ENCODE data around the gene UQCRQ. TPM values are rescaled to one million over a fixed set of nuclear protein-coding genes. Genes with fewer than 3 reads are reported as not detected.
A peak's percentile ranks its signal among the peaks of the same experiment; 100 is the strongest.

UQCRQ gene
- polyA plus RNA-seq (2013, experiment 1 of 2): 284 TPM
- 263 TPM for polyA plus RNA-seq (2013, experiment 2 of 2)

DNA sequence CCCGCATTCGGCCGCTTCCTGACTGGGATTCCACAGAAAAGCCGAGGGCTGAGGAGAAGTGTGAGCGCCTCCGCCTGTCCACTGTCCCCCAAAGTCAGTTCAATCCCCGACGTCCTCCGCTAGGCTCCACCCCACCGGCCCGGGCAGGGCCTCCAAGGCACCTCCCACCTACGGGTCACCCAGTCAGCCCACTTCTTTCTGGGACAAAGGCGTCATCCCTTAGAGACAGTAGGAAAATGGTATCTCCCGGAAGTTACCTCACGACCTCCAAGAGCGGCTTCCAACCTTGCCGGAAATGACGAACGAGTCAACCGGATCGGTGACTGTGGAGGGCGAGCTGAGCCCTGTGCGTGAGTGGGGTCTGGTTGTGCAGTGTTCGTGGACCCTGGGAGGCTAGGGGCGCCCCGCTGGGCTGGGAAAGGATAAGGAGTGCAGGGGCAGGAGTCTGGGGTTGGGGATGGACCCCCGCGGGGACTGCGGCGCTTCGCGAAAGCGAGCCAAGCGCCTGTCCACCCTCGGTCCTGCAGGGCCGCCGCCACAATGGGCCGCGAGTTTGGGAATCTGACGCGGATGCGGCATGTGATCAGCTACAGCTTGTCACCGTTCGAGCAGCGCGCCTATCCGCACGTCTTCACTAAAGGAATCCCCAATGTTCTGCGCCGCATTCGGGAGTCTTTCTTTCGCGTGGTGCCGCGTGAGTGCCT lies at the start of gene UQCRQ, which contains the start of gene GDF9:
Gene UQCRQ, plus strand, starts transcription at position 301 of the 704 bp plus-strand sequence. Its CDS starts 240 bp downstream, at position 541.
Gene GDF9, minus strand, starts transcription at position 128 of the 704 bp plus-strand sequence. CDS start 1,936 bp downstream, outside the sequence.
- Histone ChIP-seq H3K27ac (ENCODE audit: low read depth, low read length) (peak within 1 kb of the TSS; percentile 87), H3K9ac (ENCODE audit: low read depth, low read length) (peak within 1 kb of the TSS; percentile 92), H3K9me3 (ENCODE audit: insufficient read depth, low read depth, low read length) (no peaks in the 10 kb centered on the region), H3K36me3 (ENCODE audit: insufficient read depth, low read length) (peaks cover 26% of the 10 kb centered on the region), H3K4me1 (ENCODE audit: insufficient read depth, low read length) (peaks cover 9% of the 10 kb centered on the region; the same call in 1 of the 2 replicates), H3K4me3 (ENCODE audit: low read length) (peak within 1 kb of the TSS; percentile 90), H3K27me3 (ENCODE audit: insufficient read depth, low read length) (no peaks in the 10 kb centered on the region; the same call in 1 of the 2 replicates)
- WGBS: under 1% methylated on average over 55 of the region's 55 CpGs

DNA sequence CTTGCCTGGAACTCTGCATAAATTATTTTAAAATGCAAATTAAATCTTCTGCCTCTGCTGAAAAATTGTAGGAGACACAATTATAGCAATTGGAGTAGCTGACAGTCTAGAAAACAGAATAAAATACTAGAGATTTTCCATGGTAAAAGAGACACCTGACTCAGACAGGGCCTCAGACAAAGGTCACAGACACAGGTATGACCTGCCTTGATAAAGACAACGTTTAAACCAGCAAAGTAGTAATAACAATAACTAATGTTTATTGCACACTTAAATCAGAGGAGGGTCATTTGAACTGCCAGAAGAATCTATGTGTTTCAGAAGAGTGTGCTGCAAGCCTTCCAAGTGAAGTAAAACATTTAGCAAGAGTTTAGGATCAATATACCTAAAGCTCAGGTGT lies 49.4 kb upstream of the UQCRQ start:
- H3K9ac ChIP-seq (ENCODE audit: low read depth, low read length): no peak overlapping the region
- H3K27ac ChIP-seq (ENCODE audit: low read depth, low read length): no peak overlapping the region
- peaks cover 72% of the 10 kb centered on the region for H3K27me3 ChIP-seq (ENCODE audit: insufficient read depth, low read length)
- no CpG with 5 or more reads among the region's 1 CpG for WGBS
- H3K36me3 ChIP-seq (ENCODE audit: insufficient read depth, low read length): no peaks in the 10 kb centered on the region
- H3K4me1 ChIP-seq (ENCODE audit: insufficient read depth, low read length): 0 out of 2 replicates have a peak, but pooled peaks cover 8% of the 10 kb centered on the region
- H3K9me3 ChIP-seq (ENCODE audit: insufficient read depth, low read depth, low read length): no peaks in the 10 kb centered on the region
- H3K4me3 ChIP-seq (ENCODE audit: low read length): no peak overlapping the region

DNA sequence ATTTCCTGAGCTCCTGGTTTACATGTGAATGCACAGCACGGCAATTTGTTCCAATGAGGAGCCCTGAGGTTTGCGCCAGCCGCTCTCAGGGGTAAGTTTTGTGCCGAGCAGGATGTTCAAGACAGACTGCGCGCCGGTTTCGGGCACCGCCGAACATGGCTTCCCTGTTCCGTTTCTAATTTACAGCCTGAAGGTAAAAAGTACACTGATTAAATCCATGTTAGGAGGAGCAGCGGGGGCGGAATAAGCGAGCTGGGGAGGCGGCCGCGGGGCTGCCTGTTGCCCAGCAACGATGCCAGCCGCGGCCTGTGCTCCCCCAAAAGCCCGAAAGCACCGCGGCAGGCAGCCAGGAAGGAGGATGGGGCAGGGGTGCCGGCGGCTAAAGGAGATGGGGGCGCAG lies 47.0 kb upstream of the UQCRQ start:
- H3K4me1 ChIP-seq (ENCODE audit: insufficient read depth, low read length): no peaks in the 10 kb centered on the region
- 92% methylated on average over 26 of the region's 26 CpGs for WGBS
- H3K9me3 ChIP-seq (ENCODE audit: insufficient read depth, low read depth, low read length): no peaks in the 10 kb centered on the region
- no peak overlapping the region for H3K27ac ChIP-seq (ENCODE audit: low read depth, low read length)
- H3K9ac ChIP-seq (ENCODE audit: low read depth, low read length): no peak overlapping the region
- no peak overlapping the region for H3K4me3 ChIP-seq (ENCODE audit: low read length)
- peaks cover 61% of the 10 kb centered on the region for H3K27me3 ChIP-seq (ENCODE audit: insufficient read depth, low read length)
- no peaks in the 10 kb centered on the region for H3K36me3 ChIP-seq (ENCODE audit: insufficient read depth, low read length)

DNA sequence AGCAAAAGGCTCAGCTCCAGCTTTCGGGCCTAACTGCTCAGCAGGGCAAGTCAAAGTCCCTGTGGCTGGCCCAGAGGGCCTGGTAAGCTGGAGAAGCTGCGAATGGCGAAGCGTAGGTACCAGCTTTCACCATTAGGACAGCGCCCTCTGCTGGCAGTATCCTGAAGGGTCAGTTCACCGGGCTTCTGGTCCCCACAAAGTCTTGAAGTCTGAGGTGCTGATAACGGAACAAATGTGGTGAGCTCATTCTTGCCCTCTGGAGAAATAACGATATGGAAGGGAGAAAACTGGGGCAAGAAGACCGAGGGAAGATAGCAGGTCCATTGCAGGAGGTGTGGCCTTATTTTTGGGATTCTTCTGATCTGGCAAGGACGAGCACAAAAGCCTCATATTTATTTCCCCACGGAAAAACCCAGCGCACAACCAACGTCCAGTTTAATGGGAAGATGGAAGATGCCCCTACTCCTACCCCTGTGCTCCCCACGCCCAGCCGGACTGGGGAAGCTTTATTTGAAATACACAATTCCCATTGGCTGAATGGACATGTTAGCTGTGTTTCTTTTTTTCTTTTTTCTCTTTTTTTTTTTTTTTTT lies 46.2 kb upstream of the UQCRQ start:
- Histone ChIP-seq H3K4me3 (ENCODE audit: low read length) (no peak overlapping the region), H3K4me1 (ENCODE audit: insufficient read depth, low read length) (no peaks in the 10 kb centered on the region), H3K9ac (ENCODE audit: low read depth, low read length) (no peak overlapping the region), H3K9me3 (ENCODE audit: insufficient read depth, low read depth, low read length) (no peaks in the 10 kb centered on the region), H3K27me3 (ENCODE audit: insufficient read depth, low read length) (peaks cover 61% of the 10 kb centered on the region), H3K36me3 (ENCODE audit: insufficient read depth, low read length) (no peaks in the 10 kb centered on the region), H3K27ac (ENCODE audit: low read depth, low read length) (no peak overlapping the region)
- 36% methylated on average over 13 of the region's 15 CpGs for WGBS

DNA sequence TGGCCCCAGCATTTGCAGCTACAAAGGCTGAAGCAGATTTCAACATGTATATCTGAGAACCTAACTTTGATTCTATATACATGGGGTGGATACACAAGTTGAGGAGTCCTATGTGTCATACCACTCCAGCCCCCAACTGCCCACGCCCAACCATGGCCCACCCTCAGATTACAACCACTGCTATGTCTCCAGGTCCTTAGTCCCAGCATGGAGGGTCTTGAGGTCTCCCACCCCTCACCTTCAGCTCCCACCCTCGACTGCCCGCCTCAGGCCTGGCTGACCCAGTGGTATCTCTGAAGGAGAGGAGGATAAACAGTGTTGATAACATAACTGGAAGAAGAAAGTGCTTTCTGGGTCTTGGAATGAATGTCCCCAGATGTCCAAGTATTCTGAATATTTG lies 45.1 kb upstream of the UQCRQ start:
- H3K4me3 ChIP-seq (ENCODE audit: low read length): no peak overlapping the region
- no peak overlapping the region for H3K27ac ChIP-seq (ENCODE audit: low read depth, low read length)

DNA sequence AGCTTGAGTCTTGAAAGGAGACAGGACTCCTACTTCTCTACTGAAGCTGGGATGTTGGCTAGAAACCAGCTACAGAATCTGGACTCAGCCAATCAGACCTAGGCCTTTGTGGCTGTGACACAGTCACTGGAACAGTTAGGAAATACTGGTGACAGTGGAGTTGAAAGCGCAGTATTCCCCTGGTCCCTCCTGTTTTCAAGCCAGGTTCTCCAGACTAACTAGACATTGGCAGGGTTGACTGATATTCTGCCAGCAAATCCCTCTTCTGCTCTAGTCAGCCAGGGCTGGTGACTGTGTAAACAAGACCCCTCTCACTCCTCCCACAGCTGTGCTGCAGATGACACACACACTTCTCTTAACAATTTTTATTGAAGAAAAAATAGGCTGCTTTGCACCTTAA lies 44.7 kb upstream of the UQCRQ start:
- WGBS: 100% methylated on average over 1 of the region's 1 CpG
- Histone ChIP-seq H3K9ac (ENCODE audit: low read depth, low read length) (no peak overlapping the region), H3K27me3 (ENCODE audit: insufficient read depth, low read length) (peaks cover 61% of the 10 kb centered on the region), H3K36me3 (ENCODE audit: insufficient read depth, low read length) (no peaks in the 10 kb centered on the region), H3K4me3 (ENCODE audit: low read length) (no peak overlapping the region), H3K4me1 (ENCODE audit: insufficient read depth, low read length) (no peaks in the 10 kb centered on the region), H3K27ac (ENCODE audit: low read depth, low read length) (no peak overlapping the region), H3K9me3 (ENCODE audit: insufficient read depth, low read depth, low read length) (no peaks in the 10 kb centered on the region)

More for the DNA sequence above, 45.1 kb upstream of the UQCRQ start:
- Histone ChIP-seq H3K36me3 (ENCODE audit: insufficient read depth, low read length) (no peaks in the 10 kb centered on the region), H3K9me3 (ENCODE audit: insufficient read depth, low read depth, low read length) (no peaks in the 10 kb centered on the region), H3K4me1 (ENCODE audit: insufficient read depth, low read length) (no peaks in the 10 kb centered on the region), H3K27me3 (ENCODE audit: insufficient read depth, low read length) (peaks cover 61% of the 10 kb centered on the region), H3K9ac (ENCODE audit: low read depth, low read length) (no peak overlapping the region)
- WGBS: 91% methylated on average over 3 of the region's 3 CpGs

DNA sequence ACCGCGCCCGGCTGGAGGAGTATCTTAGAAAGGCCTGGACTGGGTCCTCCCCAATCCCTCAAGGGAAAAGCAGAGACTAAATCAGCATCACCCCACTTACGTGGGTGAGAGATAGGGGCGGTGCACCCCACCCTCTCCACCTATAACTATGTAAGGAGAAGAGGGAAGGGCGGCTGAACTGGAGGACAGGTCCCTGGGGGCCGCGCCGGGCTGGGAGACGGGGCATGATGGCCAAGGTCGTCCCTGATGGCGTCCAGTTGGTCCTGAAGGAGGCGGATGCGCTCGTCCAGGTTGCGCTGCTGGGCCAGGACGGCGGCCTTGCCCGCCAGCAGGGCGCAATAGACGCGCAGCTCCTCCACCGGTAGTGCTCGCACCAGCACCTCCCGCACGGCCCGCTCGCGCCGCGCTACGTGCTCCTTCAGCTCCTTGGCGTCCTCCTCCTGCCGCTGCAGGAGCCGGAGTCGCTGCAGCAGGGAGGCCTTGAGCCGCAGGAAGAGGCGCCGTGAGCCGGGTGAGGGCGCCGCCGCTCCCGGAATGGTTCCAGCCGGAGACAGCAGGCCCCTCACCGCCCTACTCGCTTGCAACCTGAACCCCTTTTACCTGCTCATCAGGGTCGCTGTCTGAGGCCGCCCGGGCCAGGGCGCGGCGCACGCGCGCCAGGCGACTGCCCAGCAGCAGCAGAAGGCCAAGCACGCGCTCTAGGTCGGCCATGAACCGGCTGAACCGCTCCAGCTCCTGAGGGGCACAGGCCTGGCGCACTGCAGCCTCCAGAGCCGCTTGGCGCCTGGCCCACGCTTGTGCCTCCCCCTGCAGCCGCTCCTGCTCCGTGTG lies 43.6 kb upstream of the UQCRQ start:
- 25% methylated on average over 66 of the region's 68 CpGs for WGBS
- Histone ChIP-seq H3K4me3 (ENCODE audit: low read length) (peak overlapping the region; percentile 44), H3K36me3 (ENCODE audit: insufficient read depth, low read length) (no peaks in the 10 kb centered on the region), H3K9ac (ENCODE audit: low read depth, low read length) (peak overlapping the region; percentile 50; the same call in 1 of the 2 replicates), H3K9me3 (ENCODE audit: insufficient read depth, low read depth, low read length) (no peaks in the 10 kb centered on the region), H3K27ac (ENCODE audit: low read depth, low read length) (peak overlapping the region; percentile 51; the same call in 1 of the 2 replicates), H3K27me3 (ENCODE audit: insufficient read depth, low read length) (peaks cover 61% of the 10 kb centered on the region), H3K4me1 (ENCODE audit: insufficient read depth, low read length) (no peaks in the 10 kb centered on the region)

DNA sequence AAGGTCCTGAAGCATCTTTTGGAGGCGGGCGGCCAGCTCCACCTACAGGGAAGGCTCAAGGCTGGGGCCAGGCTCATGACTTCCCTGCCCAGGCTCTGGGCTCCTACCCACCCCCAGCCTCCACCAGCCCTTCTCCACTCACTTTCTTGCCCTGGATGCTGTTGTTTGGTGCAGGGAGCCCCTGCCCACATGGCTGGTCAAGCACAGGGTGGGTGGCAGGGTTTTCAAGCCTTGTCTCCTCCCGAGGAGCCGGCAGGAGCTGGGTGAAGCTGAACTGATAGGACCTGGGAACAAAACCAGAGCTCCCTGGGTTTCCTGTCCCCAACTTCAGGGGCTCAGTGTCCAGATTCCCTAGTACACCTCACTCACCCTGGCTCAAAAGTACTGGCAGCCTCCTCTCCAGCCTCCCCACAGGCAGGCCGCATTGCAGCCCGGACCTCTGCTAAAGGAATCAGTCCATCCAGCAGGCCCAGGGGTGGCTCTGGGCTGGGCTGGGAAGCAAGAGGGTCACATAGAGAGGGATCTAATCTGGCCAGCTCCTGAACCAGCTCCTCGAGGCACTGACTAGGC lies 42.9 kb upstream of the UQCRQ start:
- Histone ChIP-seq H3K36me3 (ENCODE audit: insufficient read depth, low read length) (no peaks in the 10 kb centered on the region), H3K4me3 (ENCODE audit: low read length) (peak overlapping the region; percentile 44), H3K9ac (ENCODE audit: low read depth, low read length) (peak overlapping the region; percentile 50; the same call in 1 of the 2 replicates)

DNA sequence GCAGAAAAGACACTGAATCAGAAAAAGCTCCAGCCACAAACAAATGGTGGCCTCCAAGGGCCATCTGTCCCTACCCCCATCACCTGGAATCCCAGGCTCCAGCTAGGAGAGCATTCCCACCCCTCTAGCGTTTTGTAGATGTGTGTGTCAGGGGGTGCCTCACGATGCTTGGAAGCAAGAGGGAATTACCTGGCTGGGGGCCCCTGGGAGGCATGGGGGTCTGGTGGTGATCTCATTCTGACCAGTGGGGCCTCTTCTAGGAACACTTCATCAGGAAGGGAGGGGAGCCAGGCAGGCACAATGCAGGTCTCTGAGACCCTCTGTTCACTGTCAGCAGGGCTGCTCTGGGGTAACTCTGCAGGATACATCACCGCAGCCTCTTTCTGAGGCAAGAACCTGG lies 42.0 kb upstream of the UQCRQ start:
- Histone ChIP-seq H3K27ac (ENCODE audit: low read depth, low read length) (no peak overlapping the region), H3K4me1 (ENCODE audit: insufficient read depth, low read length) (no peaks in the 10 kb centered on the region), H3K36me3 (ENCODE audit: insufficient read depth, low read length) (no peaks in the 10 kb centered on the region), H3K9me3 (ENCODE audit: insufficient read depth, low read depth, low read length) (no peaks in the 10 kb centered on the region), H3K4me3 (ENCODE audit: low read length) (no peak overlapping the region), H3K9ac (ENCODE audit: low read depth, low read length) (no peak overlapping the region), H3K27me3 (ENCODE audit: insufficient read depth, low read length) (peaks cover 74% of the 10 kb centered on the region)
- 93% methylated on average over 3 of the region's 3 CpGs for WGBS

More for the DNA sequence above, 42.9 kb upstream of the UQCRQ start:
- Histone ChIP-seq H3K4me1 (ENCODE audit: insufficient read depth, low read length) (no peaks in the 10 kb centered on the region), H3K27ac (ENCODE audit: low read depth, low read length) (peak overlapping the region; percentile 51; the same call in 1 of the 2 replicates), H3K9me3 (ENCODE audit: insufficient read depth, low read depth, low read length) (no peaks in the 10 kb centered on the region), H3K27me3 (ENCODE audit: insufficient read depth, low read length) (peaks cover 66% of the 10 kb centered on the region)
- WGBS: 72% methylated on average over 7 of the region's 7 CpGs

DNA sequence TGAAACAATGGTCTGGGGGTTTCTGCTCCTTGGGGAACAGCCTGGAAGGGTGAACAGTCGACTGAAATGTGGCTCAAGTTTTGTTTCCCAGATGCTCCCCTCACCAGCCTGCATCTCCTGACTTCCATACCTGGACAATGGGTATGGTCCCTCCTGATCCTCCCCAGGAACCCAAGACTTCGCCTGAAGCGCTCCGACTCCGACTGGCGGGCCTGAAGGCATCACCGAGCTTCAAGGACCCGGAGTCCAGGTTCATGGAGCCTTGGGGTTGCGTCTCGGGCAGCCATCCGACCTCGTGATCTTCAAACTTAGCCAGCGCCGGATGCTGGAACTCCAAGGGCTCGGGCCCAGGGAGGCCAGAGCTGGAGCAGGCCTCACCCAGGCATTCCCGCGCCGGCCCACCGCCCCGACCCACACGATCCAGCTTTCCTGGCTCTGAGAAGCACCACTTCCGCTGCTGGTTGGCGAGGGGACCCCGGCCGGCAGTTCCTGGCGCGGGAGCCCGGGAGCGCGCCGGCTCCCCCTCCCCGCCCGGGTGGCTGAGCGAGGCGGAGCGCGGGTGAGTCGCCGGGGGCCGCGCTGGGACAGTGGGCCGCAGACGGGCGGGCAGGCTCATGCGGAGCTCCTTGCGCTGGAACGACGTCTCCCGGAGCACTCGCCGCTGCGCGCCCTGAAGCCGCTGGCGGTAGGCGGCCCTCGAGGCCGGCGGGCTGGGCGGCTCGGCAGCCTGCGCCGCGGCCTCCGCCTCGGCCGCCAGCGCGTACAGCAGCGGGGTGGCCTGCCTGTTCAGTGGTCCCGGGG lies 41.2 kb upstream of the UQCRQ start:
- Histone ChIP-seq H3K4me1 (ENCODE audit: insufficient read depth, low read length) (no peaks in the 10 kb centered on the region), H3K4me3 (ENCODE audit: low read length) (peak overlapping the region; percentile 60)
- 16% methylated on average over 71 of the region's 71 CpGs for WGBS

More for the DNA sequence above, 41.2 kb upstream of the UQCRQ start:
- H3K9me3 ChIP-seq (ENCODE audit: insufficient read depth, low read depth, low read length): no peaks in the 10 kb centered on the region
- H3K9ac ChIP-seq (ENCODE audit: low read depth, low read length): peak overlapping the region; percentile 61
- peaks cover 82% of the 10 kb centered on the region for H3K27me3 ChIP-seq (ENCODE audit: insufficient read depth, low read length)
- no peaks in the 10 kb centered on the region for H3K36me3 ChIP-seq (ENCODE audit: insufficient read depth, low read length)
- no peak overlapping the region for H3K27ac ChIP-seq (ENCODE audit: low read depth, low read length)

All from HUES64 (cell line).